DMS53 treated with DMSO at 0.1 percent for 48 hours (cell line): ENCODE data around the gene VCX3A.
"Not testable (repeated sequence)": the region's sequence is repeated elsewhere in the genome, so short reads cannot be mapped to it uniquely, and the experiment has no call there.

ENCODE experiments used
- DNase-seq: peaks from one replicate; lab custom pipeline; 2025; ENCODE audit not compliant: unreplicated experiment; lab: John Stamatoyannopoulos, UW

VCX3A gene

DNA sequence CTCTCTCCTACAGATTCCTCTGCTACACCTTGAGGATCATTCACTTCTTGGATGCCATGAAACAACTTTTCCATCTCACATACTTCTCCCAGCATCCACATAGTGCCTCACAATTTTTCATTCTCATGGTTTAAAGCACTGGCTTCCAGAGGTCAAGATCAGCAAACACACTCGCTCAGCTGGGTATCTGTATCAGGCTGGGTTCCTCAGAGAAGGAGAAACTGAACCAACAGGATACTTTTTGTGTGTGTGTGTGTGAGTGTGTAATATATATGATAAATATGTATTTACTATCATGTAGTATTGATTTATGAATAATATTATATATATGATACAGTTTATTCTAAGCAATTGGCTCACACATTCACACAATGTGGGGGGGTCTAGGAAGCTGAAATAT, at the start of gene VCX3A:
TSS of gene VCX3A (minus strand) at position 101 of the 400 bp plus-strand sequence. CDS start 621 bp downstream, outside the sequence.
- not testable (repeated sequence) for DNase-seq

DNA sequence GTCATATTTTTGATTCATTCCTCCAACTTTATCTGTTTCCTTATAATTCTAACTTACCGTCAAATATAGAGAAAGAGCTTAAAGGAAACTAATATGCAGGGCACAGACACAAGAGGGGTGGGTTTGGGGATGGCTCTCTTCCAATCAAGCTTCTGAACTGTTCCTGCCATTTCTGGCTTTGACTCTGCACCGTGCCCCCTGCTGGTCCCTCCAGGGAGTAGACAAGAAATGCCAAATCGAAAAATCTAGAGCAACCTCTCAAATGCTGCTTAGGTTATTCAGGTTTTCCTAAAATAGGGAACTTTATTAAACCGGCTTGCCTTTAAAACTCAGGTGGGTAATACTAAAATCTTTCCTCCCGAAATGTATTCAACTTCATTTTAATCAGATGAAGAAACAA, 39.8 kb upstream of the VCX3A start:
- DNase-seq = no peak

DNA sequence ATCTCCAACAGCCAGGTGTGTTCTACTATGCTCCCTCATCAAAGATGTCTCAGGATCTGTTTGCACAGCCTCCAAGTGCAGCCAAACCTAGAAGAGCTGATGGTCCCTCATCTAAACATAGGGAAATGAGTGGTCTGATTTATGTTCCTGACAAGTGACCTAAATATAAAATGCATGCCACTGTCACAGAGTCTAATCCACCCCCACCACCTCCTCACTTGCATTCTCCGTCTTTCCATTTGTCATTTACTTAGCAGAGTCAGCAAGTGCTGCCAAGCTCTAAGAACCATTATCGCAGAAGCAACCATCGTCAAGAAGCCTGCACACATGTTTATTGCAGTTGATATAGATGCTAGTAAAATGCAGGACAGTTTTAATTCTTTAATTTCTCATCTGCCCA, 33.1 kb upstream of the VCX3A start:
- DNase-seq = no peak

DNA sequence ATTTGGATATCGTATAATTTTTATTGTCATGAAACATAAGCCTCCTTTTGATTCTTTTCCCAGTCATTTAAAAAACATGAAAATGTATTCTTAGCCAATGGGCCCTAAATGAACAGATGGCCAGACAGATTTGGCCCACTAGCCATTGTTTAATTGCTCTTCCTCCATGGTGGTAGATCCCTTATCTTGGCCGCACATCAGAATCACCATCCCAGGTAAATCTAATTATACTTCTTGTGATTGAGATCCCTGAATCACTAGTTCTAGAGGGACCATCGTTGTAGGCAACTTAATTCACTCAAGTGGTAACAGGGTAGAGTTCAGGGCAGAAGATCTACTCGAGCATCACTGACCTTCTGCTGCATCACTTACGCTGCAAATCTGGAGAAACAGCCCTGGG, 24.1 kb upstream of the VCX3A start:
- no peak for DNase-seq

DNA sequence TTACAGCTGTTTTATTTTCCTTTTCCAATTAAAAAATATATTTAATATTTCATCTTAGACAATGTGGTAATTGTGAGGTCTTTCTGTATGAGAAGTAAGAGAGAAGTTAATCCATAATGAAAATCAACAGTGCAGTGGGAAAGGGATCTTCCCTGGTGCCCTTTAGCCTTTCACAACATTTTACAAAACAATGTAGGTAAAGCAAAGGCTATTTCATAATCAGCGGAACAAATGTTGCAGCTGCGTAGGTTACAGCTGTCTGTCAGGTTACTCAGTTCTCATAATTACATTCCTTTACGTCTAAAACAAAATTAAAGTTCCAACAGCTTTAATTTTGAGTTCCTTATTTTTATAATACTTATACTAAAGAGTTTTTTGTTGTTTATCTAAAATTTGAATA, 22.8 kb upstream of the VCX3A start:
- DNase-seq = no peak

DNA sequence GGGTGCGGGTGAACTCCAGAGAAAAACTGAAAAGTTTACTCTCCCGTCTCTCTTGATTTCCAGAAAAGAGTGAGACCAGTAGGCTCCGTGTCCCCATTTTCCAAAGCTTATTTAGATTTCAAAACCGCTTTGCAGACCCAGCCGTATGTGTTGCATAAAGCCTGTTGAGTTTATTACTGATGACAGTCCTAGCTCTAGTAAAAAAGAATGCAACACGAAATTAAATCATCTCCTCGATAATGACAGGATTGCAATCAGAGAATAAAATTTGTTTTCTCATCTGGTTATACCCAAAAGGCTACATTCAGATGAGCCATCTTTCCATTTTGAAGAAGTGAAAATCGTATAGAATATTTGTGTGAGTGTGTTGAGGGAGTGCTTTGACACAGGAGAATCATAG, 16.1 kb upstream of the VCX3A start:
- no peak for DNase-seq

DNA sequence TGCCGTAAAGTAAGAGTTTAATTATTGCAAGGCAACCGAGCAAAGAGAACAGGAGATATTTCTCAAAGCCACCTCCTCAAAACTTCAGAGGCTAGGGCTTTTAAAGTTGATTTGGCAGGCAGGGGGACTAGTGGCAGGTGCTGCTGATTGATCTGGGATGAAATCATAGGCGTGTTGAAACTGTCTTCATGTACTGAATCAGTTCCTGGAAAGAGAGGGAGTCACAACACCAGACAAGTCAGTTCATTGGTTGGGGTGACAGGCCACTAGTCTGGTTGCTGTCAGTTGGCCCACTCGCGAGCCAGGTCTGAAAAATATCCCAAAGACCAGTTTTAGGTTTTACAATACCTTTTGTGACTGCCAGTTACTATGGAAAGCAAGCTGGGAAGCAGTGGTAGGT, 10.8 kb upstream of the VCX3A start:
- DNase-seq = no peak

DNA sequence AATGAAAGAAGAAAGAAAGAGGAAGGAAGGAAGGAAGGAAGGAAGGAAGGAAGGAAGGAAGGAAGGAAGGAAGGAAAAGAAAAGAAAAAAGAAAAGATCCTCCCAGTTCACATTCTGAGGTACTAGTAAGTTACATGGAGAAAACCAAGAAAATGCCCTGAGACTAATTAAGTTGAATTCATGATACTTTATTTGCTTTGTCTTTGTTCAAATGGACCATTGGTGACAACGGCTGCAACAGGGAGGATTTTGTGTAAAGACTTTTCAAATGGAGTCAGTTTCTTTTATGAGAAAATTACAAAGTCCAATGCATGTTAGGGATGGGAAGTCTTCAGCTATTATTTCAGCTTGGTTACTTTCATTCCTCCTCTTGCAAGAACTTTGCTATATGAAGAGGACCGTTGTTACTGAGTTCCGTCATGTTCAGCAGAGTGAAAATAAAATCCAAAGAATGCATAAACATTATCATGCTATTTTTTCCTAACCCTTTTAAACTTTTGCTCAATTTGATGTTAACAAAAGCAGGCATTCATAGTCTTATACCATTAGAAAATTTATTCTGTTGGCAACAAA, 8.3 kb downstream of the VCX3A start:
- no peak for DNase-seq

DNA sequence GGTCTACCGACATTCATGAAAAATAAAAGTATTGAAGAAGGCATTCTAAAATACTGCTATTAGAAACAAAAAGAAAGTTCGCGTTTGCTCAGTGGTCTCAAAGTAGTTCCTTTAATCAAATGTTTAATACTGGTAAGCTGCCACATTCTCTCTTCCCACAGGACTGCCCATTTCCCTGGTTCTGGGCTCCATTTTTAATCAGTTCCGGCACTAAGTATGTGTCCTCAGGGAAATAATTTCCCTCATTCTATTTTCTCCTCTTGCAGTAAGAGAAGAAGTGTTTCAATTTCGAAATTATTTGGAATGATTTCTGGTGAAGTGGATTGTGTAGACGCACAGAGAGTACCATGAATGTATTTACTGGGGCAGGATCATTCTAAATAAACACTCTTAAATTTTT, 17.5 kb downstream of the VCX3A start:
- no peak for DNase-seq

DNA sequence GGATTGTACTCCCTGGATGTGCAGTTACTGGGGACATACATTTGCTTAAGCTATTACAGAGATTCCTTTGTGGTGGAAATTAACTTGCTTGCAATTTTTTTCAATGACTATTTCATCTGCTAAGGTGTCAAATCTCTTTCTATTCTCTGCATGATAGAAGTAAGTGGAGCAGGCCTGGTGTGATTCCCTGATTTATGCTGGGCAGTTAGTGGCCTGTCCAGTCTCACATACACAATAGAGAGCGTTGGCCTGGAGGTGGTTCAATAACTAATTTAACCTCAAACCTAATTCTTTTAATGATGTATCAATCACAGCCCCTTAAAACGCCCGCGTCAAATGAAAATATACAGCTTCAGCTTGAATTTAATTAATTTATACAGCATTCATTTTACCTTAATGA, 28.5 kb downstream of the VCX3A start:
- no peak for DNase-seq

DNA sequence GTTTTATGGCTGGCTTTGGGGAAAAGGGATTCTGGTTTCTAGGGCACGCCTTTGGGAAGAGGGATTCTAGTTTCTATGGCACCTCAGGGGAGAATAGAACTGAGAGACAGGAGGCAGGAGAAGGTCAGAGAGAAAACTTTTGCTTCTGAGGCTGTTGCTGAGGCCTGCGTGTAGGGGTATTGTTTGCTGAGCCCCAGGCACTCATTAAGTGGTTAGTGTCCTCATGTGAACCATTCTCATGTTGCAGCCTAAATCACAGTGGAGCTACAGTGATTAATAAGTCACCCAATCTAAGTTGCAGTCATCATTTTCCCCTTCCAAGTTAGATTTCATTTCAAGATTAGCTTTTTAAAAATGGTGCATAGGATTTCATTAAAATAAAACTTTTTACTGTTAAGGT, 29.0 kb downstream of the VCX3A start:
- no peak for DNase-seq

DNA sequence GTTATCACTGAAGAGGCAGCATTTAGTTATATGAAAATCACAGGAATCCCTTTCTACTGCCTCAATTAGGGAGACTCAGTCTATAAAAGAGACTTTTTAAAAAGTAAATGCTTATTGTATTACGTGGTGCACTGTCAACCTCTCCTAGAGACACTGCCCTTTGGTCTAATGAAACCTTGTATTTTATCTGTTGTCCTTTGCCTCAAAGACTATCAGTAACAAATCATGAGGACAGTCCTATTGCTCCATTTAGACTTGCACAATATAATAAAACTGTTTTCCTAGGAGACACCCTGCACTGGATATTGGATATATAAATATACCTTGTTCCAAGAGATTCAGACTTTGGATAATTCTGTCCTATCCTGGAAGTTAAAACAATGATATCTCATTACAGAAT, 34.2 kb downstream of the VCX3A start:
- no peak for DNase-seq

DNA sequence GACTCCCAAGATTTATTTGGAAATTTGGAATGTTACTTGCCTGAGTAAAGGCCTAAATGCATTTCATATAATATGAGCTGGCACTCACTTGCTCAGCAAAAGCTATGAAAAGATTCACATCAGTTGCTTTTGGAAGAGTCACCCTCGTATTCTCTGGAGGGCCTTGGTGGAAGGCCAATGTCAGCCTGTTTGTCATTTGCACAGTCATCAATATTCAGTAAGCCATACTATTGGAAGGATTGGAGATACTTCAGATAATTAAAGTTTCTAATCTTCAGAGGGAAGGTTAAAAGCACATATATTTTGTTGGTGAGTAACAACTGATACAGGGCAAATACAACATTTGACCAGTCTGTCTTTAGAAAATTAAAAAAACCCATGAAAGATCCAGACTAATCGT, 36.6 kb downstream of the VCX3A start:
- no peak for DNase-seq
